ENCODE data around the gene FGF22.

Gene FGF22

DNA sequence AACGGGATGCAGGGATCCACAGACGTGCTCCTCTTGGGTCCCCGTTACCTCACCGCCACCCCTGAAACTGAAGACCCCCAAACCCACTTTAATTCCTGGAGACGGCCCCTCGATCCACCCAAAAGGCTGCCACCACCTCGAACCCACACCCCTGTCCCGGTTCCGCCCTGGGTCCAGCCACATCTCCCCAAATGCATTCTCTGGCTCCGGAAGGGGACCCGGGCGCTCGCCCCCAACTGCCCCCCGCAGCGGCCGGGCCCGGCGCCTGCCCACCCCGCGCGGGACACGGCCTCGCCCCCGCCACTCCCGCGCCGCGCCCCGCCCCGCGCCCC, 36.3 kb downstream of the FGF22 start:
- peaks cover 4% of the 10 kb centered on the region for H3K4me1 ChIP-seq
- H3K27ac ChIP-seq, result no peak overlapping the region
- no peak overlapping the region for H3K9ac ChIP-seq

DNA sequence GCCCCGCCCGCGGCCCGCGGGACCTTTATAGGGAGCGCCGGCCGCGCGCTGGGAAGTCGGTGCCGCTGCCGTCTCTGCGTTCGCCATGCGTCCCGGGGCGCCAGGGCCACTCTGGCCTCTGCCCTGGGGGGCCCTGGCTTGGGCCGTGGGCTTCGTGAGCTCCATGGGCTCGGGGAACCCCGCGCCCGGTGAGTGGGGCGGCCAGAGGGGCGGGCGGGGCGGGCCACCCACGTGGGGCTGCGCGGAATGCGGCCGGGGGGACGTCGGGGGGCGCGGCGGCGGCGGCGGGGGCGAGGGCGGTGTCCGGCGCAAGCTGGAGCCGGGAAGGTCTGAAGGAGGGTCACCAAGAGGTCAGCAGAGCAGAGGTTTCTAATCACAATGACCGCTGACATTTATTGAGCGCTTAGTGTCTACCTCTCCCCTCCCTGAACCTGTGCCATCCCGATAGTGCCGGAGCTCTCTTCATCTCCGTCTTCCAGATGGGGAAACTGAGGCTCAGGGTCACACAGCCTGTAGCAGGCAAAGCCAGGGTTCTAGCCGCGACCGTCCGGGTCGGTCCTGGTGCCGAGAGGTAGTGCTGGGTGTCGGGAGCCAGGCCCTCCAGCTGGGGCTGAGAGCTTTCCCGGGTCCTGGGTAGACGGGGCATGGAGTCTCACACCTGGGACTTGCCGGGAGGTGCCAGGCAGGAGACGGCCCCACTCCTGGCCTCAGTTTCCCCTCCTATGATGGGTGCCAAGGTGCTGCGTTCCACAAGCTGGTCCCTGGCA, 36.8 kb downstream of the FGF22 start, which contains the start of gene FSTL3:
FSTL3 (plus strand) TSS at position 54 of the 767 bp plus-strand sequence; CDS start at position 86, 32 bp downstream.
- Histone ChIP-seq H3K9ac (no peak within 1 kb of the TSS), H3K9me3 (ENCODE audit: control insufficient read depth, low read length) (no peaks in the 10 kb centered on the region), H3K4me1 (peaks cover 4% of the 10 kb centered on the region), H3K27ac (no peak within 1 kb of the TSS), H3K4me3 (ENCODE audit: low read depth, low read length) (no peak within 1 kb of the TSS), H3K27me3 (ENCODE audit: control insufficient read depth, insufficient read depth, low read length) (no peaks in the 10 kb centered on the region), H3K36me3 (ENCODE audit: control insufficient read depth, insufficient read depth, low read length) (no peaks in the 10 kb centered on the region), H2AFZ (no peak within 1 kb of the TSS), H3K4me2 (ENCODE audit: low read length) (peak within 1 kb of the TSS; percentile 31), H3K79me2 (no peaks in the 10 kb centered on the region)
- TF ChIP-seq, protein P1, sequence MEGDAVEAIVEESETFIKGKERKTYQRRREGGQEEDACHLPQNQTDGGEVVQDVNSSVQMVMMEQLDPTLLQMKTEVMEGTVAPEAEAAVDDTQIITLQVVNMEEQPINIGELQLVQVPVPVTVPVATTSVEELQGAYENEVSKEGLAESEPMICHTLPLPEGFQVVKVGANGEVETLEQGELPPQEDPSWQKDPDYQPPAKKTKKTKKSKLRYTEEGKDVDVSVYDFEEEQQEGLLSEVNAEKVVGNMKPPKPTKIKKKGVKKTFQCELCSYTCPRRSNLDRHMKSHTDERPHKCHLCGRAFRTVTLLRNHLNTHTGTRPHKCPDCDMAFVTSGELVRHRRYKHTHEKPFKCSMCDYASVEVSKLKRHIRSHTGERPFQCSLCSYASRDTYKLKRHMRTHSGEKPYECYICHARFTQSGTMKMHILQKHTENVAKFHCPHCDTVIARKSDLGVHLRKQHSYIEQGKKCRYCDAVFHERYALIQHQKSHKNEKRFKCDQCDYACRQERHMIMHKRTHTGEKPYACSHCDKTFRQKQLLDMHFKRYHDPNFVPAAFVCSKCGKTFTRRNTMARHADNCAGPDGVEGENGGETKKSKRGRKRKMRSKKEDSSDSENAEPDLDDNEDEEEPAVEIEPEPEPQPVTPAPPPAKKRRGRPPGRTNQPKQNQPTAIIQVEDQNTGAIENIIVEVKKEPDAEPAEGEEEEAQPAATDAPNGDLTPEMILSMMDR (IDR thresholded peaks at IDR 0.05), result no peak

More for the DNA sequence above, 36.3 kb downstream of the FGF22 start:
- Histone ChIP-seq H3K36me3 (ENCODE audit: control insufficient read depth, insufficient read depth, low read length) (no peaks in the 10 kb centered on the region), H3K79me2 (no peaks in the 10 kb centered on the region), H3K4me3 (ENCODE audit: low read depth, low read length) (no peak overlapping the region), H2AFZ (no peak overlapping the region), H3K9me3 (ENCODE audit: control insufficient read depth, low read length) (no peaks in the 10 kb centered on the region), H3K27me3 (ENCODE audit: control insufficient read depth, insufficient read depth, low read length) (no peaks in the 10 kb centered on the region), H3K4me2 (ENCODE audit: low read length) (no peak overlapping the region)
- TF ChIP-seq, protein P1 (IDR thresholded peaks at IDR 0.05), result no peak

DNA sequence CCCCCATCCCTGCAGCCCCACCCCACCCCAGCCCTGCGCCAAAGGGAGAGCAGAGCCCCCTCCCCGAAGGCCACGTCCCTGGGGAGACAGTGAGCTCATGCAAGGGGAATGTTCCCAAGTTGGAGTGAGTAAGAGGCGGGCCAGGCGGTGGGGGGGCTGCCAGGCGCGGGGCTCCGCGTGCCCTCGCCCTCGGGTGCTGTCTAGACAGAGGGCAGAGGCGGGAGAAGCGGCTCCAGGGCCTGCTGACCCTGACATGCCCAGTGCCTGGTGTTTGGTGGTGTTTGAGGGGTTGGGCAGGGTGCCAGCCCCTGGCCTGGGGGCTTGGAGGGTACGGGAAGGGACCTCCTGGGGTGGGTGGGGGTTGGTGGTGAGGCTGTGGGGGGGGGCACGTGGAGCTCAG, 37.5 kb downstream of the FGF22 start:
- Histone ChIP-seq H3K9ac (no peak overlapping the region), H3K27me3 (ENCODE audit: control insufficient read depth, insufficient read depth, low read length) (no peaks in the 10 kb centered on the region)

DNA sequence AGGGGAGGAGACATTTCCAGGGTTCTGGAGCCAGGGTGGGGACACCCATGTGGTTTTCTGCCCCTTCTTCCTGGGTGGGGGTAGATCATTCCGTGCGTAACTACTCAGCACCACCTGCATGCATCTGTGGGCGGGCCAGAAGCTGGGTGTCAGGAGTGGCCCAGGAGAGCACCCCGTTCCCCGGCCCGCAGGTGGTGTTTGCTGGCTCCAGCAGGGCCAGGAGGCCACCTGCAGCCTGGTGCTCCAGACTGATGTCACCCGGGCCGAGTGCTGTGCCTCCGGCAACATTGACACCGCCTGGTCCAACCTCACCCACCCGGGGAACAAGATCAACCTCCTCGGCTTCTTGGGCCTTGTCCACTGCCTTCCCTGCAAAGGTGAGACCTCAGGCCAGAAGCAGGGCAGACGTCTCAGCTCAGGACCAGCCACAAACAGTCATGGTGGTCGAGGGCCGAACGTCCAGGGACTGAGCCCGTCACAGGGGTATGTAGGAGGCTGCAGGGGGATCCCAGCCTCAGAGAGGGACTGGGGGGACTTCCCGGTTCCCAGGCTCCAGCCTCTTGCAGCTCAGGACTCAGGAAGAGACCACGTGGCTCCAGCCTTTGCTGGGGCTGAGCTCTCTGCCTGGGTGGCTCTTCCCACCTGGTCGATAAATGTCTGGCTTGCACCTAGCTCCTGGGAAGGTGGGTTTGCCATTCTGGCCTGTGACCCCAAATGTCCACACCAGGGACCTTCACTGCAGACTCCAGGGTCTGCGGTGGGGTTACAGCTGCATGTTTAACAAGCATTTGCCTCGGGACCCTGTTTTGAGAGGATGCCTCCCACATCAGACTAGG, 38.1 kb downstream of the FGF22 start:
- no peaks in the 10 kb centered on the region for H3K36me3 ChIP-seq (ENCODE audit: control insufficient read depth, insufficient read depth, low read length)
- no peak overlapping the region for H3K4me3 ChIP-seq (ENCODE audit: low read depth, low read length)
- H3K4me2 ChIP-seq (ENCODE audit: low read length), result no peak overlapping the region
- H3K27me3 ChIP-seq (ENCODE audit: control insufficient read depth, insufficient read depth, low read length), result no peaks in the 10 kb centered on the region
- H3K27ac ChIP-seq, result no peak overlapping the region
- TF ChIP-seq, protein P1 (IDR thresholded peaks at IDR 0.05), result no peak
- H3K4me1 ChIP-seq, result peaks cover 4% of the 10 kb centered on the region
- H3K79me2 ChIP-seq, result no peaks in the 10 kb centered on the region
- H2AFZ ChIP-seq, result no peak overlapping the region
- H3K9me3 ChIP-seq (ENCODE audit: control insufficient read depth, low read length), result no peaks in the 10 kb centered on the region
- H3K9ac ChIP-seq, result no peak overlapping the region

More for the DNA sequence above, 37.5 kb downstream of the FGF22 start:
- H3K79me2 ChIP-seq, result no peaks in the 10 kb centered on the region
- peaks cover 4% of the 10 kb centered on the region for H3K4me1 ChIP-seq
- H2AFZ ChIP-seq, result no peak overlapping the region
- H3K27ac ChIP-seq, result no peak overlapping the region
- no peaks in the 10 kb centered on the region for H3K9me3 ChIP-seq (ENCODE audit: control insufficient read depth, low read length)
- H3K4me2 ChIP-seq (ENCODE audit: low read length), result no peak overlapping the region
- TF ChIP-seq, protein P1 (IDR thresholded peaks at IDR 0.05), result no peak
- no peak overlapping the region for H3K4me3 ChIP-seq (ENCODE audit: low read depth, low read length)
- H3K36me3 ChIP-seq (ENCODE audit: control insufficient read depth, insufficient read depth, low read length), result no peaks in the 10 kb centered on the region

Measured in parathyroid adenoma (tissue), 2 donors.